Islet of Langerhans (tissue), 1 donor: Measurements from ENCODE around the gene FBXL13.
"Not testable (repeated sequence)": the region's sequence is repeated elsewhere in the genome, so short reads cannot be mapped to it uniquely, and the experiment has no call there.

Source experiments
- FAIRE-seq: peaks from one replicate; lab custom pipeline; 2011; peaks lifted over from hg19 to GRCh38; lab: Jason Lieb, UNC

The FBXL13 gene

DNA sequence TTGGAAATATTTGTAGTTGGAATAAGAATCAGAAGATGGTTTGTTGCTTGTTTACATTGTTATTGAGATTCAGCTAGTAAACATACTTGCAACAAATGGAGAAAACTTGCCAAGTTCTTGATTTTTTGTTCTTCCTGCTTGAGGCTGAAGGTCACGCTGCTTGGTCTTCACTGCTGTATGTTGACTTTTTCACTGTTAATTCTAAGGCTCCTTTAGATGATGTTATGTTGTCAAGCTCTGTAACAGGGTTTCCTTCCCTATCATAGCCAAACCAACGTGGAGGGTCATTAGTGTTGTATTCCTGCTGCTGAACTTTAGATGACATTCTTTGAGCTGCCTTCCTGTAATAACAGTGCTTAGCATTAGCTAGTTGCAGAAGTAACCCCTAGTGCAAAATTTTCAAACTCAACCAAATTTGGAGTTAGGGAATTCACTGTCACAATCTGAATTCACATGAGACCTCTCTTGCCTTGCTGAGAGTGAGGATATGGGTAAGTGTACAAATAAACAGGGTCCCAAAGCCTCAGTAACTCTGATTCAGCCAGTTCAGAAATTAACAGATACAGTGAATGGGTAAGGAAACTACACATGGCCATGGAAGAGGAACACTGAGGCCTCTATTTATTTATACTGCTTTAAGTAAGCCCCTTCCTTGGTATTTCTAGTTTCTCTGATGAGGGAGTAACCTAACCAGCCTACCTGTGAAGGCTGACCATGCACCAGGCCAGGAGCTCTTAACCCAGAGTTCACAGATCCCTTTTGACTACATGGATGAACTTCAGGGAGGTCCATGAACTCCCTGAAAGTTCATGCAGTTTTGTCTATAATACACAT lies 261.2 kb downstream of the FBXL13 start:
- no peak for FAIRE-seq

DNA sequence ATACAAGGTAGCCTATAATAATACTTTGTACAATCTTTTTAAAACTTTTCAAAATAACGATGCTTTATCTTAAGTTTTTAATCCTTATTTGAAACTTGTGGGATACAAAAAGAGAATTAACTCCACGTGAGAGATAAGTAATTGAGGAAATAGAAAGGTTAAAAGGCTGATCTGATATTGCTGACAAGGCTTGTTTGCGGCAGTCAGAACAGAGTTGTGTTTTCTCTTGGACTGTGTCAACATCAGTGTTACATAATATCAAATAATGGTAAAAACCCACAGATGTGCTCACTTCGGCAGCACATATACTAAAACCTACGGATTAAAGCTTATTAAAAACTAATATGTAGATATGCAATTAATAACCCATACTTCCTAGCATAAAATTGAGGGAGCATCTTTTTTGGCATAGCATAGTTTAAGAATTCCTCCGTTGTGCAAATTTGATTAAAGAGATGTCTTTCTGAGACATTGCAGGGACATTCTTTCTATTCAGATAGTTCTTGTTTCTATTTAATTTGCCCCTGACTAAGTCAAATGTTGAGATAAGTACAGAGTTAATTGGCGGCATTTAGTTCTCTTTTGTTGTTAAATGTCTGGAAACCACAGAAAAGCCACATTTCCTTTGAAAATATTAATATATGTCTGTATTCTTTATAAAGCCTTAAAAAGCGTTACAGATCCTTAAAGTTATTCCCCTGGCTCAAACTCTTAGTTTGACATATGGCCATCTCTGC lies 262.5 kb downstream of the FBXL13 start:
- FAIRE-seq = peak; percentile 93

DNA sequence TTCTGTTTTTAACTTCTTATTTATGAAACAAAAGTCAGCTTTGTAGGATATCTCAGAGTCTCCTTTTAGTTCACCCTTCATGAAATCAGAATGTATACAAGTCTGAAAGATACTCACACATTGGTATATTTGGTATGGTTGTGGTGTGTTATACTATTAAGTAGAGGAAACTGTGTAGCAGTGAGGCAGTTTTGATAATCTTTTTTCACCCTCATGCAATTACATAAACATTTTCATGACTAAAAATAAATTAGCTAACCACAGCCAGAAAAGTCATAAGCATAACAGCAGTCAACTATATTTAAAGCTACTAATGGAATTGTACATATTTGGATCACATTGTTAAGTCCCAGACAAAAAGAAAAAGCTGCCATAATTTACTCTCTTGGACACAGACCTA lies 263.7 kb downstream of the FBXL13 start:
- no peak for FAIRE-seq

DNA sequence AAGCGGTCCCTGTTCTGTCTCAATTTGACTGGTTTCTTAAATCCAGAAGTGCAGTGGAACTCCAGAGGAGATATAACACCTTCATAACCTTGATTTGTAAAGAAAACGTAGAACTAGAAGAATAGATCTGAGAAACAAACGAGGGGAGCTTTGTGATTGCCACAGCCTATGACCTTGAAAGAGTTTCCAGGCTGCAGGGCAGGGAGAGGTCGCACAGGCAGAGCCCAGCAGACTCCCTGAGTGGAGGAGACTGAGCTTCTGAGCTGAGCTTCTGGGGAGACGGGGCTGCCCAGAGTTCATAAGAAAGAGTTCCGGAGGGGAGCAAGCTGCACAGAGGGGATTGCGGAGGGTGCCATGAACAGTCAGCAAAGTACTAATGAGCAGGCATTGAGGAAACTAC lies 268.0 kb downstream of the FBXL13 start:
- FAIRE-seq = no peak

DNA sequence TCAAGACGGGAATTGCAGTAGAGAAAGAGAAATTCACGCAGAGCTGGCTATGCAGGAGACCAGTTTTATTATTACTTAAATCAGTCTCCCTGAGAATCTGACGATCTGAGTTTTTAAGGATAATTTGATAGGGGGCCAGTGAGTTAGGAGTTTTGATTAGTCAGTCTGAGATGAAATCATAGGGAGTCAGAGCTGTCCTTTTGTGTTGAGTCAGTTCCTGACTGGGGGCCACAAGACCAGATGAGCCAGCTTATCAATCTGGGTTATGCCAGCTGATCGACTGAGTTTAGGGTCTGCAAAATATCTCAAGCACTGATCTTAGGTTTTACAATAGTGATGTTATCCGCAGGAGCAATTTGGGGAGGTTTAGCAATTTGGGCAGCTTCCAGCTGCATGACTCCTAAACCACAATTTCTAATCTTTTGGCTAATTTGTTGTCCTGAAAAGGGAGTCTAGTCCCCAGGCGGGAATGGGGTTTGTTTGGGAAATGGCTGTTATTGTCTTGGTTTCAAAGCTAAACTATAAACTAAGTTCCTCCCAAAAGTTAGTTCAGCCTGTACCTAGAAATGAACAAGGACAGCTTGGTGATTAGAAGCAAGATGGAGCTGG lies 278.5 kb downstream of the FBXL13 start:
- FAIRE-seq = not testable (repeated sequence)

DNA sequence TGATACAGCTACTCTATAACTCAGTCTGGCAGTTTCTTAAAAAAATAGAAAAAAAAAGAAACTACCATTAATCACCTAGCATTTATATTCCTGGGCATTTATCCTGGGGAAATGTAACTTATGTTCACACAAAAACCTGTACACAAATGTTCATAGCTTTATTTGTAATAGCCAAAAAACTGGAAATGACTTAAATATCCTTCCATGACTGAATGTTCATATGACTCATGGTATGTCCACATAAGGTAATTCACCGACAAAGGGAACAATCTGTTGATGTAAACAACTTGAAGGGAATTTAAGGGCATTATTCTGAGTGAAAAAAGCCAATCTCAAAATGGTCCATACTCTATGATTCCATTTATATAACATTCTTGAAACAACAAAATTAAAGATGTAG lies 280.0 kb downstream of the FBXL13 start:
- not testable (repeated sequence) for FAIRE-seq

DNA sequence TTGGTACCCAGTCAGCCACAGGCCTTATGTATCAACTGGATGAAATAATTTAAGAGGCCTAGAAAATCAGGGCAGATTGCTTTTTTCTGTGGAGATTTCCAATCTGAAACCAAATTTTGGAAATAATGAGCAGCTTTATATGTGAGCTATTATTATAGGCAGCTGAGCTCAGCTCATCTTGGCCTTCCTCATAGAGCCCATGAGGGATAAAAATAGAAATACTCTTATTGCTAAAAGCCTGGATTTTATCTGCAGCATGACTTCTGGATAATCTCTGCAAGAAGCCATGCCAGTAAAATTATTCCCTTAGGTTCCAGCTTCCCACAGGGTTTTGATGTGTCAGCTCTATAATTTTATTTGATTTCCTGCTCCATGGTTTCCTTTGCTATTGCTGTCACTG lies 282.8 kb downstream of the FBXL13 start:
- peak; percentile 96 for FAIRE-seq

DNA sequence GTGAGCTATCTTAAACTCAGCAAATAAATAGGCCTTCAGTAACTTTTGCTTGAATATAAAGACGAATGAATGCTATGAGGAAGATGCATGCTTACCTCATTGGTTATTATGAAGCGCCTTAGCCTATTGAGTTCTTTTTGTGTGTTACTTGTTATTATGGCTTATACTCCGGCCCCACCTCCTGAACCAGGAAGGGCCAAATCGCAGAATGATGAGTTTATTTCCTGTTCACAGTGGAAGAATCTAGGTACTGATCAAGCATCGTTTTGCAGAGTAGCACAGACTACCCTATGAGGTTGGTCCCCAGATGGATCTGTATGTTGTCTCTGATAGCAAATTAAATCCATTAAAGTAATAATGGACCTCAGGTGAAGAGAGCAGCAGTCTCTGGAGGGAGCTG lies 283.2 kb downstream of the FBXL13 start:
- FAIRE-seq = not testable (repeated sequence)

DNA sequence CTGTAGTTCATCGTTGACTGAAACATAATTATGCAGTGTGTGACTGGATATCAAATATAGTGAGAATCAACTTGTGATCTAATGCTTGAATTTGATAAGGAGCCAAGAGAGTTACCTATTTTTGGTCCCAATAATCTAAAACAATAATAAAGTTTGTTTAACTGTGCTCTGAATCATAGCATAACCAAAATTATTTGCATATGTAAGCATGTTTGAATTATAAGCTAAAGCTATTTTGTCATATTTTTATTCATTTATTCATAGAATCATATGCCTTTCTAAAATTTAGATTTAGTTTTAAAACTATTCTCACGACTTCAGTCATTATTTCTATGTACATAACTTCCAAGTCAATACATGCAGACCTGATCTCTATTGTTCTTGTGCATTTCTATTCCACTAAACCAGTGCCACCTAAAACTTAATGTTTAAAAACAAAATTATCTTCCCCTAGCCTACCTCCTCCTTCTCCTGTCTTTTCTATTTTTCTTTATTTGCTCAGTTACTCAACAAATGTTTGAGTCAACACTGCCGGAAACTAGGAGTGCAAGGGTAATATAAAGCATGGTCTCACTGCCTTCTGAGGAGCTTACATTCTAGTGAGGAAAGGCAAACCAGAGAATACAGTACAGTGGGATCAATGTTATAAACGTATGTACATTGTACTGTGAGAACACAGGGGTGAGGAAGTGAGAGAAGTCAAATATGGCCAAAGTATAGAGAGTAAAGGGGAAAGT lies 284.1 kb downstream of the FBXL13 start:
- FAIRE-seq = peak; percentile 88

DNA sequence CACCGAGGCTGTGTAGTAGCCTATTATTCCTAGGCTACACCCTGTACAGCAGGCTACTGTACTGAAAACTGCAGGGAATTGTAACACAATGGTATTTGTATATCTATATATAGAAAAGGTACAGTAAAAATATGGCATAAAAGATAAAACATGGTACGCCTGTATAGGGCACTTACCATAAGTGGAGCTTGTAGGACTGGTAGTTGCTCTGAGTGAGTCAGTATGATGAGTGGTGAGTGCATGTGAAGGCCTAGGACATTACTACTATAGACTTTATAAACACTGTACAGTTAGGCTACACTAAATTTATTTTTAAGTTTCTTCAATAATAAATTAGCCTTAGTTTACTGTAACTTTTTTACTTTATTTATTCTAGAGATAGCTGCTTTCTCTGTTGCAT lies 285.8 kb downstream of the FBXL13 start:
- FAIRE-seq = not testable (repeated sequence)

DNA sequence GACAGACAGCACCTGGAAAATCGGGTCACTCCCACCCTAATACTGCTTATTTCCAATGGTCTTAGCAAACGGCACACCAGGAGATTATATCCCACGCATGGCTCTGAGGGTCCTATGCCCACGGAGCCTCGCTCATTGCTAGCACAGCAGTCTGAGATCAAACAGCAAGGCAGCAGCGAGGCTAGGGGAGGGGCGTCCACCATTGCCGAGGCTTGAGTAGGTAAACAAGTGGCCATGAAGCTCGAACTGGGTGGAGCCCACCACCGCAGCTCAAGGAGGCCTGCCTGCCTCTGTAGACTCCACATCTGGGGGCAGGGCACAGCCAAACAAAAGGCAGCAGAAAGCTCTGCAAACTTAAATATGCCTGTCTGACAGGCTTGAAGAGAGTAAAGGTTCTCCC lies 293.7 kb downstream of the FBXL13 start:
- FAIRE-seq = not testable (repeated sequence)

DNA sequence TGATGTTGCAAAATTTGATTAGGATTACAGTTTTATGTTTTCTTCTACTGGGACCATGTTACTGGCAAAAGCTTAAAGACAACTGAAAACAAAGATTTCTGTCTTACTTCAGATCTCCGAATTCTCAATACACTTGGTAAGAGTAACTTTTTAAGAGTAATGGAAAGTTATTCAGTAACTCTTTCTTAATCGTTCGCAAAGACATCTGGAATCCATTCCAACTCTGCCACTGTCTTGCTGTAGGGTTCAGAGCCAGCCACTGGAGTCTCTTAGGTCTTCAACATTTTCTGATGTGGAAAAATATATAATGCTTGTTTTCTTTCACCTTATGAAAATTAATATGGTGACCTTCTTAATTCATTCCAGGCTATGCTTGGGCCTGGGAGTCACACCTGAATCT lies 295.9 kb downstream of the FBXL13 start:
- not testable (repeated sequence) for FAIRE-seq

DNA sequence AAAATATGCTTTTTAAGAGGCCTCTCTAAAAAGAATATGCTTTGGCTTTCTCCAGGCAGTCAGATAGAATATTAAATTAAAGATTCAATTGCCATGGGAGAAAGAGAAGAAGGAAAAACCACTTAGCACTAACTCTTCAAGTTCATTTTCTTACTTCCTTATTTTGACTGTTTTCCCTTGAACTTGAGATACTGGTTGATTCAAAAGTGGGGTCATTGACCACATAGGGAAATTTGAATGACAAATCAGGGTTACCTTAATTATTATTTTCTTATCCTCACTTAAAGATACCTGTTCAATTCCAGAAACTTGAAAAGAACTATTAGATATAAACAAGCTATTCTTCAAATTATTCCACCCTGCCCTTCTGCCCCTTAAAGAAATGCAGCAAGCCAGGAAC lies 298.4 kb downstream of the FBXL13 start:
- not testable (repeated sequence) for FAIRE-seq

DNA sequence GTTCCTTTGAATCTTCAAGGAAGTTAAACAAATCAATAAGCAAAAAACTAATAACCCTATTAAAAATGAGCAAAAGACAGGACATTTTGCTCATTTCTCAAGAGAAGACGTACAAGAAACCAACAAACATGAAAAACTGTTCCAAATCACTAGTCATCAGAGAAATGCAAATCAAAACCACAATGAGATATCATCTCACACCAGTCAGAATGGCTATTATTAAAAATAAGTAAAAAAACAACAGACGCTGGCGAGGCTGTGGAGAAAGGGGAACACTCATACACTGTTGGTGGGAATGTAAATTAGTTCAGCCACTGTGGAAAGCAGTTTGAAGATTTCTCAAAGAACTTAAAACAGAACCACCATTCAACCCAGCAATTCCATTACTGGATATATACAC lies 304.1 kb downstream of the FBXL13 start:
- not testable (repeated sequence) for FAIRE-seq

DNA sequence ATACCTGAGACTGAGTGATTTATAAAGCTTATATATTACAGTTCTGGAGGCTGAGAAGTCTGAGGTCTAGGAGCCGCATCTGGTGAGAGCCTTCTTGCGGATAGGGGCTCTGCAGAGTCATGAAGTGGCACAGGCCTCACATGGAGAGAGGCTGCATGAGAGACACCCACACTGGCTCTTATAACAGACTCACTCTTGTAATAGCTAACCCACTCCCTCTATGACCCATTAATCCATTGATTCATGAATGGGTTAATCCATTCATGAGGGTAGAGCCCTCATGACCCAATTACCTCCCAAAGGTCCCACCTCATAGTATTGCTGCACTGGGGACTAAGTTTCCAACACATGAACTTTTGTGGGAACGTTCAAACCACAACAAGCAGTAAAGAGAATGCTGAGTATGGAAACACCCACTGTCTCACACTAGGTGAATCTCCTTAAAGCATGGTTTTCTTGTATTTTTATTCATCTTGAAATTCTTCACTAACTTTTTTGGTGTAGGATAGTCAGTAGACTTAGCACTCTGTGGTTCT lies 304.9 kb downstream of the FBXL13 start:
- not testable (repeated sequence) for FAIRE-seq

DNA sequence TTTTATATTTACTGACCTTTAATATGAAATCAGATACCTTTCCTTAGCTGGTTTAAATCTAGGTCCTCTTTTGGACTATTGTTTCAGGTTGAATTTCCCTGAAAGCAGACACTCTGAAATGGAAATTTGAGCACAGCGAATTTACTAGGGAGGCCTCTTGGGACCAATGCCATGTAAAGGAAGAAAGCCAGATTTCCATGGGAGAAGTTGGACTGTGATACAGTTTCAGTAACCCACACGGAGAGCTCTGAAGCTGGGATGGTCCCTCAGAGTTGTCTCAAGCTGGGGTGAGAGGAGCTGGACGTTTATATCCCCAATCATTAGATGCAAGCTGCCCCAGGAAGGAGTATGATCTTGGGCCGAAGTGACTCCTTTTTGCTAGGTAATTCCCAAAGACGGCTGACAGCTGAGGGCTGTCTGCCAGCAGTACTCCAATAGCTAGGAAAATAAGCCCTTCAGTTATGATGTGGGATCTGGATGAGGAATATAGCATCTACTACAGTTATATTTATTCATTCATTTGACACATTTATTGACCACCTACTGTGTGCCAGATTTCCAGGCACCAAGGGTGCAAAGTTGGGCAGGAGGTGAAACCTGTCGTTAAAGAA lies 311.2 kb downstream of the FBXL13 start:
- peak; percentile 27 for FAIRE-seq
